HG02943 (cell line): ENCODE results near the gene LARGE1.
"Not testable (repeated sequence)": the region's sequence is repeated elsewhere in the genome, so short reads cannot be mapped to it uniquely, and the experiment has no call there.

Experiments used
- ATAC-seq: cut with Tn5 transposase; IDR thresholded peaks from one replicate; pipeline ENCODE4 v1.9.1; 2021; ENCODE audit warnings: mild to moderate bottlenecking, low read depth, moderate library complexity; ENCODE audit not compliant: unreplicated experiment

LARGE1 gene

DNA sequence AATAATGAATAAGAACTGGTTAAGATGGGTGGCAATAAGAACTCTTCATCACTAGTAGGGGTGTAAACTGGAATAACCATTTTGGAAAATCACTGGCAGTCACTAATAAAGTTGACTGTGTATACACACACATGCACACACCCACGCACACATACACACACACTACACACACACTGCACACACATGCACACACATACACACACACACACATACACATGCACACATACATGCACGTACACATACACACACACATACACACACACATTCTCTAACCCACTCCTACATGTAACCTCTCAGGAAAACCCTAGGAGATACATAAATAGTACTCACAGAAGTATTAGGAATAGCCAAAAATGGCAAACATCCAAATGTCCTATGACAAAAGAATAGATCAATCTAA is 455.6 kb downstream of the LARGE1 start:
- no peak for ATAC-seq

DNA sequence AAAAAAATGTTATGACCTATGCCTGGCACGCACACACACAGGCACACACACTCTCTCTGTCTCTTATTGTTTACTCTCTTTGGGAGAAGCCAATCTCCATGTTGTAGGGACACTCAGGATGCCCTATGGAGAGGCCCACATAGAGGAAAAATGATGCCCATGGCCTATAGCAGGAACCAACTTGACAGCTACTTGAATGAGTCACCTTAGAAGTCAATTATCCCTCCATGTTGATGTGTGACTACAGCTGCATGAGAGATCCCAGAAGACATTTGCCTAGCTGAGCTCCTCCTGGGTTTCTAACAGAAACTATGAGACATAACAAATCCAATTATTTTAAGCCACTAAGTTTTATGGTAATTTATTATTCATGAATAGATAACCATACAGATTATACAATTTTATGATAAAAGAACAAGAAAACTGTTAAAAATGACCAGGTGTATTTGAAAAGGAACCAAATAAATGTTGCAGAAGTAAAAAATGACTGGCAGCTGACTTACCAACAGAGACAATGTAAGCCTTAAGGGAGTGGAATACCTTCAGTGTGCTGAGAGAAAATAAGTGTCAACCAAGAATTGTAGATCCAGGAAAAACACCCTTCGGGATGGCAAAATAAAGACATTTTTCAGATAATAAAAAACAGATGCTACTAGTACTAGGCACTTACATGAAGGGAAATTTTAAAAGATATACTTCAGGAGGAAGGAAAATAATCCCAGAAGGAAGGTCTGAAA is 458.4 kb downstream of the LARGE1 start:
- ATAC-seq: no peak

GRCh38 chr22:33461245-33461644 is 459.0 kb downstream of the LARGE1 start:
- not testable (repeated sequence) for ATAC-seq

GRCh38 chr22:33459137-33459536 is 461.1 kb downstream of the LARGE1 start:
- no peak for ATAC-seq

DNA sequence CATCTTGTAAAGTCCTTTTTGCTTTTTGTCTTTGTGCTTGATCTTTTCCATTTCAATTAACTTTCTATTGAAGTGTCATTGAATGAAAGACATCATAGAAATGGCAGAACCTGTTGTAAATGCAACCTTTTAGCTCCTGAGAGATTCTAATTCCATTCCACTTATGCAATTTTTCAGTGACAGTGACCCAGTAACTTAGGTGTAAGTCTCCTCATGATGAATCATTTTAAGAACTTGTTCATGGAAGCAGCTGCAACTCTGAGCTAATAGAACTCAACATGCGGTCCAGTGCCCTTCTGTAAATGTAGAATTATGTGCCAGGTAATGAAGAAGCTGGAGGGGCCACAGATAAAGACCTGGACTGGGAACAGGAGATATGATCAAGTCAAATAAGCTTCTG is 463.8 kb downstream of the LARGE1 start:
- ATAC-seq: no peak

DNA sequence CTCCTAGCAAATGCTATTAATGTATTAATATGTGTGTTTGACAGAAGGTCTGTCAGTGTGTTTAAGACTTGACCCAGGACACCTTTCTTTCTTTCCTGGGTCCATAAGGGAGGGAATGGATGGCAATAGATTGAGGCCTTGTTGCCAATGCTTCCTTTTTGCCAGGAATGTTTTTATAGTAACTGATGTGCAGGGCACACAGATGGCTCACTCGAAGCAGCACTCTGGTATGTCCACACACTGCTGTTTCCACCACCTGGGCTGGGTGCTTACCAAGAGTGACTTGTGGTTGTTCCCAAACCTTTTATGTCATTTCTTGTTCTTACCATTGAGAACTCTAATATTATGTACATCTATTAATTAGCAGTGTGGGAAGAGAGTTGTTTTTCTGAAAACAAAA is 465.2 kb downstream of the LARGE1 start:
- no peak for ATAC-seq

DNA sequence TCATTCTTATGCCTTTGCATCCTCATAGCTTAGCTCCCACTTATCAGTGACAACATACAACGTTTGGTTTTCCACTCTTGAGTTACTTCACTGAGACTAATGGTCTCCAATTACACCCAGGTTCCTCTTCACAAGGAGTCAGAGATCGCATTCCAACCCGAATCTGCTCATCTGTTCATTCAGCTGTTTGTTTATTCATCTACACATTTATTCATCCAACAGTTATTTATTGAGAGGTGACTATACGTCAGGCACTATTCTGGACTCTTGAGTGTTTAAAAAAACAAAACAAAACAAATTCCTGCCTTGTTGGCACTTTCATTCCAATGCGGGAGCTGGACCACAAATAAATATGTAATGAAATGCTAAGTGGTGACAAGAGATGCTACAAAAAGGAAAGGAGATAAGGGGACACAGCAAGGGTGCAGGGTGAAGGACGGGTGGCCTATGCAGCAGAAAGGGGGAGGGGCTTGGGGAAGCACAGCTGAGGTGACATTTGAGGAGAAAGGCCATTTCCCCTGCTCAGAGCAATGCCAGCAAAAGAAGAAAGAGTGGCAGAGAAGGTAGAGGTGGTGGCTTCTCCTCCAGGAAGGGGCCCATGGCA is 468.3 kb downstream of the LARGE1 start:
- no peak for ATAC-seq

GRCh38 chr22:33450756-33451155 is 469.5 kb downstream of the LARGE1 start:
- ATAC-seq: no peak

DNA sequence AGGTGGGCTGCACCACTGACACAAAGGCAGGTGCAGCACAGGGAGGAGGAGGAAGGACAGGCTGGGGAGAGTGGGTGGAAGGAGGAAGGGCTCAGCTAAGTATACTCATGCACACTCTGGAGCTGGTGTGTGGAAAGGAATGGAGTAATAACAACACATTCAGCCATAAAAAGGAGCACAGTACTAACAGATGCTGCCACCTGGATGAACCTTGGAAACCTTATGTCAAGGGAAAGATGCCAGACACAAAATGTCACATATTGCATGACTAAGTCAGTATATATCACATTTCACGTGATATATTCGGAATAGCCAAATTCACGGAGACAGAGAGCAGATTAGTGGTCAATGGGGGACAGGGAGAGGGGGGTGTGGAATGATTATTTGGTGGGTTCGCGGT is 472.5 kb downstream of the LARGE1 start:
- no peak for ATAC-seq

- no peak for ATAC-seq
These were observed 476.6 kb downstream of the LARGE1 start for GRCh38 chr22:33443683-33444082.

GRCh38 chr22:33440756-33441155 is 479.5 kb downstream of the LARGE1 start:
- no peak for ATAC-seq

DNA sequence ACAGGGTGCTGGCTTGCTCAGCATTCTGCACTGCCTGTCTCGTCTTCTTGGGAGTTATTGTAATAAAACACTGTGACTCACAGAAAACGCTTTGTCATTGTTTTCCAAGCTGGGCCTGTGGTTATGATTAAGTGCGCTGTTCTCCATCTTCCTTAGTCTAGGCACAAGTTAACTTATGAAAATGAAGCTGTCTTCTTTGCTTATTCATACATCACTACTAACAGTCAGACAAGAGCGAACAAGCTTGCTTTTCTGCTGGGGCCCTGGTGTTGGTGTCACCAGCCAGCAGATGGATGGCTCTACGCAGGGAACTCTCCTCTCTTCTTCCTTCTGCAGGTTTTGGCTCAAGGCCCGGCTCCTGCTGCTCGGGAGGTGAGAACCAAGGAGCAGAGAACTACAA is 482.0 kb downstream of the LARGE1 start:
- ATAC-seq: no peak

DNA sequence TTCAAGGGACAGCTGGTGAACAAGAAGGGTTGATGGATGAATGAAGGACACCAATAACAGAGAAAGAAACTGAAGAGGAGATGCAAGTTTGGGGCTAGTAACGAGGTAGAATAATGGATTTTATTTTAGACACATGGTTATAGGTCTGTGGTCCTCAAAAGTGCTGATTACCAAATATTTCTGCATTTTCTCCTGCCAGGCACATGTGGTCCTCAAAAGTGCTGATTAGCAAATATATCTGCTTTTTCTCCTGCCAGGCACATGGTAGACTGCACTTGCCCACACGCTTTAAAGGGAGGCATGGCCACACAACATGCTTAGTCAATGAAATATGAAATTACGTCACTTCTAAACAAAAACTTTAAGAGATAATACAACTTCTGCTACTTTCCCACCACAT is 489.0 kb downstream of the LARGE1 start:
- ATAC-seq: no peak

GRCh38 chr22:33429281-33429680 is 491.0 kb downstream of the LARGE1 start:
- ATAC-seq: no peak

- no peak for ATAC-seq
These were observed 492.8 kb downstream of the LARGE1 start for GRCh38 chr22:33427461-33427860.

DNA sequence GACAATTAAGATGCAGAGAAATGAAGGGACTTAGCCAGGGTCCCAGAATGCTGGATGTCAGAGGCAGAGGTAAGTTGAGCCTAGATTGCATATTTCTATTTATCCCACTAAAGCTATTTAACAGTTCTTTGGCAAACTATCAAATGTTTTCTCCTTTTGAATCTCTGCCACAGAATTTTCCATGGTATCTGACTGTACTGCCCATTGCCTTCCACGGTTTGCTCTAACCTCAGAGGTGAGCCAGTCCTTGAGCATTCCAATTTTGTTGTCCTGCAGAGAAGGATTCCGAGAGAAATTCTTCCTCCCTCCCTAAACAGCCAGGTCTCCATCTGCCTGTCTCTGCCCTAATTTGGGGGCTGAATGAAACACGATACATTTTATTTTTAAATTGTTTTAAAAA is 493.8 kb downstream of the LARGE1 start:
- no peak for ATAC-seq

DNA sequence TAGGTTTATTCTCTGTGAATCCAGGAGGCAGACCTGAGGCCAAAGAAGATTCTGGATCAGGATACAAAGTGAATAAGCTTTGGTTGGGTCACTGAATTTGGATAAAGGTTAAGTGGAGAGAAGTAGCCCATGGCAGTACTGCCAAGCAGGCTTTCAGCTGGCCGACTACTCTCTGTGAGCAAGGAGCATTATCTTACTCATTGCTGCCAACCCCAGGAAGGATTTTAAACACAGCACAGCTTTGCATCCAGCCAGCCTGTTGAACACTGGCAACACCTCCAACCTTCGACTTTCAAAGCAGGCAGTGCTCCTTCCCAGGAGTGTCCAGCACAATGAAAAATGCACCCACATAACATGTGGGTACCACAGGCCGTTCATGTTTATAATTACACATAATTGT is 498.4 kb downstream of the LARGE1 start:
- no peak for ATAC-seq

DNA sequence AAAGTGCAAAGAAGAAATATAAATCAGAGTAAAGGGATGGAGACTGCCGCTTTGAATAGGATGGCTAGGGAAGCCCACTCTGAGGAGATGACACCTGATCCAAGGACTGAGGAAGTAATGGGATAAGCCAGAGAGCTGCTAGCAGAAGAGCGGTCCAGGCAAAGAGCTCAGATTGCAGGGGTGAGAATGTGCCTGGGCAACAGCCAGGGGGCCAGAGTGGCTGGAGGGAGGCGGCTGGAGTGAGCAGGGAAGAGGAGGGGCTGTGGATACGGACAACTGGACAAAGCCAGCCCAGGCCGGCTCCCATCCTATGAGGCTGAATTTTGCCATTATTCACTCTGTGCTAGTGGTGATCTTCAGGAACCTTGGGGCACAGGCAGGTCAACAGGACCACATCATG is 501.8 kb downstream of the LARGE1 start:
- ATAC-seq: no peak

GRCh38 chr22:33415401-33415800 is 504.9 kb downstream of the LARGE1 start:
- ATAC-seq: no peak

DNA sequence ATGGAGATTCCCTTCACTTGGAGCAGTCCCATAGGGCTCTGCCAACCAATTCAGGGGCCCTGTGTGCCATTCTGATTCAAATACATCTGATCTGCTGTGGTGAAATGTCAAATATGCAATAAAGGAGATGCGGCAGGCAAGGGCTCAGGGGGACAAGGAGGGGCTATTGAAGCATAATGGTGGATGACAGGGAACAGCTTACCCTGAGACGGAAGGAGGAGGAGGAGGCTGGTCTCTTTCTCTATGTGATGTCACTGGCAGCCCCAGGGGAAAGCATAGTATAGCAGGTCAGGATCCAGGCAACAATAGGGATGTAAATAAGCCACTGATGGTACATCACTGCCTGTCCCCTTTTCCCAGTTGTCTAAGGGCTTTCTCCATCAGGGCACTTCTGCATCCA is 511.2 kb downstream of the LARGE1 start:
- no peak for ATAC-seq

- ATAC-seq: no peak
These were observed 515.1 kb downstream of the LARGE1 start for GRCh38 chr22:33405194-33405593.

GRCh38 chr22:33404723-33405122 is 515.6 kb downstream of the LARGE1 start:
- ATAC-seq: no peak
